GM12878 (cell line): ENCODE results near the gene VPS13C. TPM values are rescaled to one million over a fixed set of nuclear protein-coding genes. Genes with fewer than 3 reads are reported as not detected.

Experiments used
- CTCF ChIP-seq, 3 experiments: IDR thresholded peaks in 2 of 3; conservative IDR thresholded peaks in 1 of 3; 2 replicates each; pipeline ENCODE4 v1.5.1; 2011; ENCODE audit warnings: low read depth in 3 of 3, low read length in 3 of 3, mild to moderate bottlenecking in 3 of 3, control low read depth in 2 of 3, moderate library complexity in 2 of 3, inconsistent platforms in 1 of 3, mixed read lengths in 1 of 3; ENCODE audit not compliant: control insufficient read depth in 2 of 3, insufficient read depth in 1 of 3; ENCODE audit errors: extremely low read depth in 1 of 3
- DPF2 ChIP-seq: fragments of 450-650 bp; IDR thresholded peaks from 2 replicates; pipeline ENCODE4 v1.6.1; 2017; ENCODE audit warnings: mild to moderate bottlenecking
- HDAC6 ChIP-seq: fragments of 200-600 bp; sonication (generic); IDR thresholded peaks from one replicate; pipeline ENCODE4 v1.8.0; 2017; ENCODE audit warnings: antibody characterized with exemption; ENCODE audit not compliant: unreplicated experiment
- NR2F1 ChIP-seq: fragments of 450-650 bp; conservative IDR thresholded peaks from 2 replicates; pipeline ENCODE4 v1.6.1; 2017; ENCODE audit warnings: mild to moderate bottlenecking
- POLR2AphosphoS5 ChIP-seq: IDR thresholded peaks from 2 replicates; pipeline ENCODE4 v1.6.1; 2011; ENCODE audit warnings: mild to moderate bottlenecking, low read length, inconsistent platforms
- WRNIP1 ChIP-seq: IDR thresholded peaks from 2 replicates; pipeline ENCODE4 v1.6.1; 2011; ENCODE audit warnings: low read depth, low read length, improper control_type of control experiment, borderline replicate concordance
- ZBTB11 ChIP-seq: fragments of 450-650 bp; formaldehyde crosslinking; IDR thresholded peaks from 2 replicates; pipeline ENCODE4 v1.5.0; 2022; ENCODE audit warnings: mild to moderate bottlenecking, missing genetic modification characterization
- ZNF592 ChIP-seq: fragments of 450-650 bp; IDR thresholded peaks from 2 replicates; pipeline ENCODE4 v1.6.1; 2017; ENCODE audit warnings: mild to moderate bottlenecking, moderate library complexity
- ZNF687 ChIP-seq: fragments of 450-650 bp; IDR thresholded peaks from 2 replicates; pipeline ENCODE4 v1.6.1; 2017; ENCODE audit warnings: mild to moderate bottlenecking, moderate library complexity
- polyA plus RNA-seq, 11 experiments: library from polyadenylated mRNA; depleted of rRNA in 4 of 11; unstranded in 6 of 11; stranded (reverse) in 5 of 11; fragments of >200 nt; fragmentation: Nextera tagmentation in 4 of 11; fragmentation: Illumina TruSeq in 1 of 11; extraction: Ambion mirVana in 4 of 11; extraction: Trizol in 1 of 11; gene quantifications; 1 replicate in 1 of 11; 2 replicates in 10 of 11; pipeline versions ENCODE4 v1.2.1 to v1.2.3, GENCODE V29; 2011 to 2016; ENCODE audit warnings: inconsistent platforms in 2 of 11, missing spikeins in 2 of 11, low read depth in 1 of 11
- total RNA-seq, 4 experiments: library from RNA; depleted of rRNA in 3 of 4; stranded (reverse); fragments of >200 nt in 3 of 4; fragmentation: Illumina TruSeq in 1 of 4; extraction: Trizol in 1 of 4; gene quantifications; 2 replicates each; pipeline versions ENCODE4 v1.2.1 to v1.2.3, GENCODE V29; 2013 to 2021
- TF ChIP-seq, protein P1 (sequence below): IDR thresholded peaks from 2 replicates; pipeline ENCODE4 v1.6.1; 2012; ENCODE audit warnings: improper control_type of control experiment, low read depth, low read length; ENCODE audit not compliant: insufficient replicate concordance

VPS13C gene
- total and polyA plus RNA-seq, 10 of the 15 experiments (the other 5 are each of a cell fraction or from before 2014, with no cell fraction given), result 9.3 to 53.1 (median 31.8) TPM

- TF ChIP-seq, protein P1, sequence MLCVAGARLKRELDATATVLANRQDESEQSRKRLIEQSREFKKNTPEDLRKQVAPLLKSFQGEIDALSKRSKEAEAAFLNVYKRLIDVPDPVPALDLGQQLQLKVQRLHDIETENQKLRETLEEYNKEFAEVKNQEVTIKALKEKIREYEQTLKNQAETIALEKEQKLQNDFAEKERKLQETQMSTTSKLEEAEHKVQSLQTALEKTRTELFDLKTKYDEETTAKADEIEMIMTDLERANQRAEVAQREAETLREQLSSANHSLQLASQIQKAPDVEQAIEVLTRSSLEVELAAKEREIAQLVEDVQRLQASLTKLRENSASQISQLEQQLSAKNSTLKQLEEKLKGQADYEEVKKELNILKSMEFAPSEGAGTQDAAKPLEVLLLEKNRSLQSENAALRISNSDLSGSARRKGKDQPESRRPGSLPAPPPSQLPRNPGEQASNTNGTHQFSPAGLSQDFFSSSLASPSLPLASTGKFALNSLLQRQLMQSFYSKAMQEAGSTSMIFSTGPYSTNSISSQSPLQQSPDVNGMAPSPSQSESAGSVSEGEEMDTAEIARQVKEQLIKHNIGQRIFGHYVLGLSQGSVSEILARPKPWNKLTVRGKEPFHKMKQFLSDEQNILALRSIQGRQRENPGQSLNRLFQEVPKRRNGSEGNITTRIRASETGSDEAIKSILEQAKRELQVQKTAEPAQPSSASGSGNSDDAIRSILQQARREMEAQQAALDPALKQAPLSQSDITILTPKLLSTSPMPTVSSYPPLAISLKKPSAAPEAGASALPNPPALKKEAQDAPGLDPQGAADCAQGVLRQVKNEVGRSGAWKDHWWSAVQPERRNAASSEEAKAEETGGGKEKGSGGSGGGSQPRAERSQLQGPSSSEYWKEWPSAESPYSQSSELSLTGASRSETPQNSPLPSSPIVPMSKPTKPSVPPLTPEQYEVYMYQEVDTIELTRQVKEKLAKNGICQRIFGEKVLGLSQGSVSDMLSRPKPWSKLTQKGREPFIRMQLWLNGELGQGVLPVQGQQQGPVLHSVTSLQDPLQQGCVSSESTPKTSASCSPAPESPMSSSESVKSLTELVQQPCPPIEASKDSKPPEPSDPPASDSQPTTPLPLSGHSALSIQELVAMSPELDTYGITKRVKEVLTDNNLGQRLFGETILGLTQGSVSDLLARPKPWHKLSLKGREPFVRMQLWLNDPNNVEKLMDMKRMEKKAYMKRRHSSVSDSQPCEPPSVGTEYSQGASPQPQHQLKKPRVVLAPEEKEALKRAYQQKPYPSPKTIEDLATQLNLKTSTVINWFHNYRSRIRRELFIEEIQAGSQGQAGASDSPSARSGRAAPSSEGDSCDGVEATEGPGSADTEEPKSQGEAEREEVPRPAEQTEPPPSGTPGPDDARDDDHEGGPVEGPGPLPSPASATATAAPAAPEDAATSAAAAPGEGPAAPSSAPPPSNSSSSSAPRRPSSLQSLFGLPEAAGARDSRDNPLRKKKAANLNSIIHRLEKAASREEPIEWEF, result no peak
- TF ChIP-seq HDAC6, result no peak
- no peak for TF ChIP-seq ZBTB11
- no peak for TF ChIP-seq CTCF (IDR thresholded peaks at IDR 0.05 in 2 of 3, conservative IDR thresholded peaks at IDR 0.05 in 1 of 3; ENCODE audit: control insufficient read depth in 2 of 3, extremely low read depth in 1 of 3, insufficient read depth in 1 of 3, low read depth in 3 of 3, low read length in 3 of 3)
- TF ChIP-seq WRNIP1, result no peak
- TF ChIP-seq DPF2, result no peak
- TF ChIP-seq NR2F1, result no peak
- TF ChIP-seq POLR2AphosphoS5, result no peak
- no peak for TF ChIP-seq ZNF687
- no peak for TF ChIP-seq ZNF592
Observed at GRCh38 chr15:61827131-61827530, 233.1 kb downstream of the VPS13C start (continued).
